Pericardium fibroblast (primary cell): ENCODE results near the gene ZAP70. TPM values are rescaled to one million over a fixed set of nuclear protein-coding genes. Genes with fewer than 3 reads are reported as not detected.

ENCODE experiments used
- total RNA-seq: library from RNA; depleted of rRNA; stranded (reverse); fragments of >200 nt; gene quantifications from 2 replicates; pipeline ENCODE4 v1.2.3, GENCODE V29; 2015

The ZAP70 gene
- 2.2 TPM in 1 of 2 replicates, not detected in the other for total RNA-seq

DNA sequence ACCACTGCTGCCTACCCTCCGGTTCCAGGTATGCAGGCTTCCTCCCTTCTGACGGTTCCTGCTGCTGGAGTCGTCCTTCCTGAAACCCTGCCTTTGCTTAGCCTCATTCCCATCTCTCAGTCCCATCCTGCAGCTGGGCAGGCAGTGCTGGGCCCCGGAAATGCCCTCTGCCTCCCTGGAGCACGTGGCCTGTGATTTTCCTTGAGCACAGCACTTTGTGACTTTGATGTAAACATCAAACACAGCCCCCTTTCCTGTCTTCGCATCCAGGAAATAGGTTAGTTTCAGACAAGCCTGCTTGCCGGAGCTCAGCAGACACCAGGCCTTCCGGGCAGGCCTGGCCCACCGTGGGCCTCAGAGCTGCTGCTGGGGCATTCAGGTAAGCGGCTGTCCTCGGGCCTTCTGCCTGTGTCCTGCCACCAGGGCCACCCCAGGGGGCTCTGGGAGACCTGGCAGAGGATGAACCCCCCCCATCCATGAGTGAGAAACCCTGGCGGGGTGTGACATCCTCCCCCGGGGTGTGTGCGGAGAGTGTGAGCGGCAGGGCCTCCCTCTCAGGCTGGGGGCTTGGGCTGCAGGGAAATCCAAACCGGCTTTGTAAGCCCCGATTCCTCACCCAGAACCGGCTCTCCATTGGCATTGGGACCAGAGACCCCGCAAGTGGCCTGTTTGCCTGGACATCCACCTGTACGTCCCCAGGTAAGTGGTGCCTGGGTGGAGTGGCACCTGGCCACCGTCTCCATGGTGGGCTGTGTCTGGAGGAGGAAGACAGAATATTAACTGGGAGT lies at the start of gene ZAP70:
Gene ZAP70, plus strand, starts transcription at position 281 of the 788 bp plus-strand sequence. CDS start 10,461 bp downstream, outside the sequence.

GRCh38 chr2:97663962-97664635 lies 49.3 kb upstream of the ZAP70 start, which contains the start of gene ACTR1B:
Gene ACTR1B, minus strand, starts transcription at chr2:97664044. Its CDS starts 154 bp downstream, at chr2:97663890.

GRCh38 chr2:97669448-97669847 lies 43.9 kb upstream of the ZAP70 start, which contains the start of gene C2orf92:
Gene C2orf92, plus strand, starts transcription at chr2:97669713. Its CDS starts 76 bp downstream, at chr2:97669789.

Other genes starting within 250 kb of the ZAP70 start
- 2.7 and 7.4 TPM in 2 replicates for gene ANKRD36B, start 123.7 kb upstream of the ZAP70 start, total RNA-seq
- 391 and 476 TPM in 2 replicates for gene COX5B, start 67.5 kb upstream of the ZAP70 start, total RNA-seq
- gene ACTR1B, start 49.5 kb upstream of the ZAP70 start, total RNA-seq, result 38.9 and 41.2 TPM in 2 replicates
- gene C2orf92, start 43.9 kb upstream of the ZAP70 start, total RNA-seq, result not detected in 2 replicates